HepG2 (cell line): ENCODE measurements around the gene PRRT2. TPM values are rescaled to one million over a fixed set of nuclear protein-coding genes. Genes with fewer than 3 reads are reported as not detected.
A peak's percentile ranks its signal among the peaks of the same experiment; 100 is the strongest.

Experiments
- ARID2 ChIP-seq: sonication (generic); formaldehyde crosslinking; IDR thresholded peaks from 2 replicates; pipeline ENCODE4 v1.8.1; 2022; ENCODE audit warnings: mild to moderate bottlenecking, missing genetic modification reagents, borderline replicate concordance
- ARNT2 ChIP-seq: sonication (generic); formaldehyde crosslinking; IDR thresholded peaks from 2 replicates; pipeline ENCODE4 v1.8.0; 2022; ENCODE audit warnings: mild to moderate bottlenecking, low read depth, missing genetic modification reagents, moderate library complexity
- ATF1 ChIP-seq: IDR thresholded peaks from 2 replicates; pipeline ENCODE4 v1.6.1; 2016; ENCODE audit warnings: mild to moderate bottlenecking, control low read depth
- GMEB2 ChIP-seq: IDR thresholded peaks from 2 replicates; pipeline ENCODE4 v1.6.1; 2016; ENCODE audit warnings: missing biosample characterization, missing genetic modification reagents, low read depth
- KAT8 ChIP-seq: IDR thresholded peaks from 2 replicates; pipeline ENCODE4 v1.6.1; 2016; ENCODE audit warnings: missing genetic modification reagents, missing compliant biosample characterization
- MATR3 ChIP-seq: sonication (generic); formaldehyde crosslinking; IDR thresholded peaks from 2 replicates; pipeline ENCODE4 v1.4.0; 2020; ENCODE audit warnings: missing genetic modification reagents
- NFE2 ChIP-seq: sonication (generic); formaldehyde crosslinking; IDR thresholded peaks from 2 replicates; pipeline ENCODE4 v1.4.0; 2020; ENCODE audit warnings: missing genetic modification reagents
- NFKB2 ChIP-seq: sonication (generic); formaldehyde crosslinking; IDR thresholded peaks from 2 replicates; pipeline ENCODE4 v1.4.0; 2020; ENCODE audit warnings: missing genetic modification reagents, borderline replicate concordance
- SALL1 ChIP-seq: sonication (generic); formaldehyde crosslinking; IDR thresholded peaks from 2 replicates; pipeline ENCODE4 v1.8.0; 2022; ENCODE audit warnings: mild to moderate bottlenecking, missing genetic modification reagents
- SMYD3 ChIP-seq: sonication (generic); formaldehyde crosslinking; IDR thresholded peaks from 2 replicates; pipeline ENCODE4 v1.8.1; 2023; ENCODE audit warnings: mild to moderate bottlenecking, missing genetic modification reagents
- ZNF232 ChIP-seq: sonication (generic); formaldehyde crosslinking; IDR thresholded peaks from 2 replicates; pipeline ENCODE4 v1.4.0; 2020; ENCODE audit warnings: missing genetic modification reagents, borderline replicate concordance
- ZNF263 ChIP-seq: sonication (generic); formaldehyde crosslinking; IDR thresholded peaks from 2 replicates; pipeline ENCODE4 v1.4.0; 2020; ENCODE audit warnings: missing genetic modification reagents
- ZNF407 ChIP-seq: sonication (generic); formaldehyde crosslinking; IDR thresholded peaks from one replicate; pipeline ENCODE4 v1.5.1; 2020; ENCODE audit warnings: mild to moderate bottlenecking, missing genetic modification reagents; ENCODE audit errors: not compliant biosample characterization
- ZNF691 ChIP-seq: sonication (generic); formaldehyde crosslinking; IDR thresholded peaks from 2 replicates; pipeline ENCODE4 v1.4.0; 2020; ENCODE audit warnings: missing genetic modification reagents, low read depth, mild to moderate bottlenecking, borderline replicate concordance
- ZNF776 ChIP-seq: sonication (generic); formaldehyde crosslinking; IDR thresholded peaks from 2 replicates; pipeline ENCODE4 v1.4.0; 2020; ENCODE audit warnings: mild to moderate bottlenecking, missing genetic modification reagents
- polyA plus RNA-seq, 8 experiments: library from polyadenylated mRNA; depleted of rRNA in 3 of 8; stranded (reverse) in 7 of 8; unstranded in 1 of 8; fragments of >200 nt; fragmentation: Illumina TruSeq in 4 of 8; extraction: Trizol in 4 of 8; gene quantifications; 2 replicates each; pipeline versions ENCODE4 v1.2.1 to v1.2.3, GENCODE V29; 2011 to 2016; ENCODE audit warnings: low read depth in 4 of 8, missing spikeins in 1 of 8, mixed read lengths in 1 of 8; ENCODE audit not compliant: insufficient read depth in 1 of 8
- total RNA-seq, 5 experiments: library from RNA; depleted of rRNA; stranded (reverse); fragments of >200 nt; fragmentation: Illumina TruSeq; extraction: Trizol; gene quantifications; 2 replicates each; pipeline ENCODE4 v1.2.3, GENCODE V29; 2016; ENCODE audit warnings: low read depth in 1 of 5

Gene PRRT2
- total and polyA plus RNA-seq, 2 of the 13 experiments (the other 11 are each of a cell fraction or from before 2014, with no cell fraction given), result 0.51 to 1.1 TPM

GRCh38 chr16:29790183-29790948, 21.6 kb upstream of the PRRT2 start, which contains the start of gene KIF22 (continued):
- TF ChIP-seq ZNF407 (CRISPR knock-in tag) (peak; percentile 87), ZNF232 (CRISPR knock-in tag) (no peak), MATR3 (CRISPR knock-in tag) (no peak), ZNF691 (CRISPR knock-in tag) (peak; percentile 5; the same call in 1 of the 2 replicates), SALL1 (CRISPR knock-in tag) (peak; percentile 92), KAT8 (peak; percentile 96), ZNF263 (CRISPR knock-in tag) (no peak; the same call in 1 of the 2 replicates), ARNT2 (peak; percentile 75; the same call in 1 of the 2 replicates), ATF1 (peak; percentile 79), ARID2 (CRISPR knock-in tag) (peak; percentile 82; the same call in 1 of the 2 replicates), GMEB2 (CRISPR knock-in tag) (peak; percentile 78; the same call in 1 of the 2 replicates), NFKB2 (CRISPR knock-in tag) (0 out of 2 replicates have a peak, but pooled peaks have one; percentile 57), NFE2 (CRISPR knock-in tag) (0 out of 2 replicates have a peak, but pooled peaks have one; percentile 31), ZNF776 (peak; percentile 96; the same call in 1 of the 2 replicates), SMYD3 (CRISPR knock-in tag) (peak; percentile 97; the same call in 1 of the 2 replicates)
